ENCODE results near the gene TWNK. TPM values are rescaled to one million over a fixed set of nuclear protein-coding genes. Genes with fewer than 3 reads are reported as not detected.

The TWNK gene
- total RNA-seq, 2 experiments from 2014 or later: 2.7 to 2.8 TPM

GRCh38 chr10:101006593-101007098 is 19.3 kb downstream of the TWNK start:
- POLR2A ChIA-PET: interaction anchor here (1.3 kb wide), 1 partner anchor 10 kb away, joined by 4 read pairs; no protein-coding TSS in a partner anchor
- intact Hi-C loops (cut with DNase I, micrococcal nuclease): no loop called here
- CTCF ChIA-PET: interaction anchor here (1.6 kb wide), 1 partner anchor 8 kb away, joined by 5 read pairs; no protein-coding TSS in a partner anchor

DNA sequence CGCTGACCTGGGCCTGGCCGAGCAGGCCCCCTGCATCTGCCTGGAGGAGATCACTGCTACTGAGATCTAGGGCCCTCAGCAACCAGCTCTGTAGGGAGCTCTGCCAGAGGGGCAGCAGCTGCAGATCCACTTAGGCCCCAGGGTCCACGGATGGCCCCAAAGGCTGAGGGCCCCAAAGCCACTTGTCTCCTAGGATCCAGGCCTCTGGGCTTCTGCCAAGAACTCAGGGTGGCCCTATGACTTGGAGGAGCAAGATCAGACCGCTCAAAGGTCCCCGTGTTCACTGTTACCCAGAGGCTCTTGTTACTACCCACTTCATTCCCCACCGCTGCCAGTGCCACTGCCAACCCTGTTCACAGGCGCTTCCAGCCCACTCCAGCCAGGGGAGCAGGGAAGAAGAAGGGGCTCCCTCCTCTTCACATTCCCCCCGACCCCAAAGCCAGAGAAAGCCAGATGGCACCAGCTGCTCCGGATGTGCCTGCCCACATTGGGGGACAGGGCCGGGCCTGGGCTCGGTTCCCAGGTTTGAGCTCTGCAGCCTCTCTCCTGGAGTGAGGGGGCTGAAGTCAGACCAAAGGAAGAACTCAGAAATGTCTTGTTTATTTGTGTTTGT is 19.9 kb downstream of the TWNK start:
- Histone ChIP-seq H3K9me3 (ENCODE audit: control insufficient read depth in 1 of 2, insufficient read depth in 1 of 2, low read length in 2 of 2) (no peaks in the 10 kb centered on the region), H3K36me3 (ENCODE audit: insufficient read depth, low read length) (peaks cover 14% of the 10 kb centered on the region), H3K27me3 (ENCODE audit: control insufficient read depth in 1 of 2, insufficient read depth in 2 of 2, low read length in 2 of 2) (no peaks in the 10 kb centered on the region), H3K4me1 (ENCODE audit: insufficient read depth, low read length) (no peaks in the 10 kb centered on the region), H3K27ac (ENCODE audit: low read depth in 1 of 2, low read length in 2 of 2) (no peak overlapping the region), H3K4me3 (ENCODE audit: low read length) (no peak overlapping the region)
- Mint-ChIP-seq H3K4me1 (ENCODE audit: low read depth) (no peaks in the 10 kb centered on the region), H3K9me3 (no peaks in the 10 kb centered on the region), H3K27ac (no peak overlapping the region), H3K27me3 (no peaks in the 10 kb centered on the region), H3K36me3 (ENCODE audit: low read depth) (no peaks in the 10 kb centered on the region), H3K4me3 (no peak overlapping the region)
- POLR2A ChIA-PET: interaction anchor here (1.3 kb wide), 1 partner anchor 10 kb away, joined by 4 read pairs; no protein-coding TSS in a partner anchor
- TF ChIP-seq, protein P1, sequence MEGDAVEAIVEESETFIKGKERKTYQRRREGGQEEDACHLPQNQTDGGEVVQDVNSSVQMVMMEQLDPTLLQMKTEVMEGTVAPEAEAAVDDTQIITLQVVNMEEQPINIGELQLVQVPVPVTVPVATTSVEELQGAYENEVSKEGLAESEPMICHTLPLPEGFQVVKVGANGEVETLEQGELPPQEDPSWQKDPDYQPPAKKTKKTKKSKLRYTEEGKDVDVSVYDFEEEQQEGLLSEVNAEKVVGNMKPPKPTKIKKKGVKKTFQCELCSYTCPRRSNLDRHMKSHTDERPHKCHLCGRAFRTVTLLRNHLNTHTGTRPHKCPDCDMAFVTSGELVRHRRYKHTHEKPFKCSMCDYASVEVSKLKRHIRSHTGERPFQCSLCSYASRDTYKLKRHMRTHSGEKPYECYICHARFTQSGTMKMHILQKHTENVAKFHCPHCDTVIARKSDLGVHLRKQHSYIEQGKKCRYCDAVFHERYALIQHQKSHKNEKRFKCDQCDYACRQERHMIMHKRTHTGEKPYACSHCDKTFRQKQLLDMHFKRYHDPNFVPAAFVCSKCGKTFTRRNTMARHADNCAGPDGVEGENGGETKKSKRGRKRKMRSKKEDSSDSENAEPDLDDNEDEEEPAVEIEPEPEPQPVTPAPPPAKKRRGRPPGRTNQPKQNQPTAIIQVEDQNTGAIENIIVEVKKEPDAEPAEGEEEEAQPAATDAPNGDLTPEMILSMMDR (IDR thresholded peaks at IDR 0.05): no peak
- ATAC-seq (ENCODE audit: poor library complexity): no peak
- intact Hi-C loops (cut with DNase I, micrococcal nuclease): no loop called here
- CTCF ChIA-PET: interaction anchor here (1.5 to 1.6 kb wide), 2 partner anchors 9 kb away, joined by 5 read pairs; no protein-coding TSS in a partner anchor
- DNase-seq: no peak

More at GRCh38 chr10:101006593-101007098, 19.3 kb downstream of the TWNK start:
- H3K27ac ChIP-seq (ENCODE audit: low read depth in 1 of 2, low read length in 2 of 2): no peak overlapping the region
- no peaks in the 10 kb centered on the region for H3K27me3 ChIP-seq (ENCODE audit: control insufficient read depth in 1 of 2, insufficient read depth in 2 of 2, low read length in 2 of 2)
- Mint-ChIP-seq H3K27me3 (no peaks in the 10 kb centered on the region), H3K4me3 (no peak overlapping the region), H3K36me3 (ENCODE audit: low read depth) (no peaks in the 10 kb centered on the region), H3K9me3 (no peaks in the 10 kb centered on the region), H3K4me1 (ENCODE audit: low read depth) (no peaks in the 10 kb centered on the region), H3K27ac (no peak overlapping the region)
- H3K9me3 ChIP-seq (ENCODE audit: control insufficient read depth in 1 of 2, insufficient read depth in 1 of 2, low read length in 2 of 2): no peaks in the 10 kb centered on the region
- ATAC-seq (ENCODE audit: poor library complexity): no peak
- no peak for DNase-seq
- no peaks in the 10 kb centered on the region for H3K4me1 ChIP-seq (ENCODE audit: insufficient read depth, low read length)
- TF ChIP-seq, protein P1 (IDR thresholded peaks at IDR 0.05): no peak
- peaks cover 14% of the 10 kb centered on the region for H3K36me3 ChIP-seq (ENCODE audit: insufficient read depth, low read length)
- no peak overlapping the region for H3K4me3 ChIP-seq (ENCODE audit: low read length)

DNA sequence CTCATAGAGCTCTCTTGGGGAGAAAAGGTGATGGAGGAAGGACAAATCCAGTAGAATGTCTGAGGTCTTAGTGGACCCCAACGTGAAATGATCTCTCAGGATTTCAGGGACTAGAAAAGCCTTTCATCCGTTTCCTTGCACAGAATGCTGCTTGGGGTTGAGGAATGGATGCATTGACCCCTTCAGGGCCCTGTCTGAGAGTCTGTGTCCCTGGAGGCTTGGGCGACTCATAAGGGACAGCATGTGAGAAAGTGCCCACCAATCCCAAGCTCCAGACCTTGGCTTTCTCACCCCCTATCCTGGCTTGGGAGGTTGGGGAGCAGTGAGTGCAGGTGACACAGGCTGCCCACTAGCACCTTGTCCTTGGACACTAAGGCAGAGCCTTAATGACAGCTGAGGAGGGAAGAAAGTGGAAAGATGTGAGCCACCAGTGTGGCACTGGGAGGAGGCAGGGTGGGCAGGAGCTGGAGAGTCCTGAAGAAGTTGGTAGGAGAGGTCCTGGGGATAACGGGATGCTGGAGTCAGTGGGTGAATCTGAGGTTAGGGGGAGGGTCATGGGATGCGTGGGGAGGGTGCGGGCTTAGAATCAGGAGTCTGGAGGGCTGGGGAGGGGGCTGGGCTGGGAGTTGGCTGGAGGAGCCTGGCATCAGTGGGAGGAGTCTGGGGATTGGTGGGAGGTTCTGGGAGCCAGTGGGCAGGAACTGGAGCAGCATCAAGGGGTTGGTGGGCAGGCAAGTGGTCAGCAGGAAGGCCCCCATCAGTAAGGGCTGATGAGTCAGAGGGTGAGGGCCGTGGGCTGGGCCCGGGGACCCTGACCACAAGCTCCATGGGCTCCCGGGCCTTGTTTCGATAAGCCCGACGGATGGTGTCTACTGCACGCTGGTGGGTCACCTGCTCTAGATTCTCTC is 20.8 kb downstream of the TWNK start:
- no peak overlapping the region for H3K4me3 ChIP-seq (ENCODE audit: low read length)
- Mint-ChIP-seq H3K4me3 (no peak overlapping the region), H3K9me3 (no peaks in the 10 kb centered on the region), H3K4me1 (ENCODE audit: low read depth) (peaks cover 6% of the 10 kb centered on the region), H3K27me3 (peaks cover 3% of the 10 kb centered on the region), H3K27ac (no peak overlapping the region), H3K36me3 (ENCODE audit: low read depth) (no peaks in the 10 kb centered on the region)
- ATAC-seq (ENCODE audit: poor library complexity): no peak
- POLR2A ChIA-PET: no interaction called here
- peaks cover 8% of the 10 kb centered on the region for H3K36me3 ChIP-seq (ENCODE audit: insufficient read depth, low read length)
- H3K27ac ChIP-seq (ENCODE audit: low read depth in 1 of 2, low read length in 2 of 2): no peak overlapping the region
- intact Hi-C loops (cut with DNase I, micrococcal nuclease): no loop called here
- H3K27me3 ChIP-seq (ENCODE audit: control insufficient read depth in 1 of 2, insufficient read depth in 2 of 2, low read length in 2 of 2): no peaks in the 10 kb centered on the region
- no peak for DNase-seq
- TF ChIP-seq, protein P1 (IDR thresholded peaks at IDR 0.05): no peak
- CTCF ChIA-PET: interaction anchor here (1.5 kb wide), 1 partner anchor 10 kb away, joined by 5 read pairs; no protein-coding TSS in a partner anchor
- H3K9me3 ChIP-seq (ENCODE audit: control insufficient read depth in 1 of 2, insufficient read depth in 1 of 2, low read length in 2 of 2): no peaks in the 10 kb centered on the region
- peaks cover 8% of the 10 kb centered on the region for H3K4me1 ChIP-seq (ENCODE audit: insufficient read depth, low read length)
